Stomach smooth muscle (tissue), 2 donors: ENCODE results near the gene ZBED1.

Experiments
- H3K27ac ChIP-seq: one replicate; pipeline ENCODE4 v1.7.0; 2013; ENCODE audit warnings: mild to moderate bottlenecking, low read length, inconsistent platforms
- H3K27me3 ChIP-seq, 2 donors: one replicate each; pipeline ENCODE4 v1.7.0; 2013; ENCODE audit warnings: low read length in 2 of 2; ENCODE audit not compliant: insufficient read depth in 2 of 2, control insufficient read depth in 1 of 2
- H3K36me3 ChIP-seq, 2 donors: one replicate each; pipeline ENCODE4 v1.7.0; 2013; ENCODE audit warnings: low read length in 2 of 2; ENCODE audit not compliant: control insufficient read depth in 2 of 2, insufficient read depth in 2 of 2
- H3K4me1 ChIP-seq: one replicate; pipeline ENCODE4 v1.7.0; 2013; ENCODE audit warnings: low read length; ENCODE audit not compliant: control insufficient read depth, insufficient read depth
- H3K4me3 ChIP-seq, 2 donors: one replicate each; pipeline ENCODE4 v1.7.0; 2013; ENCODE audit warnings: low read length in 2 of 2
- H3K9ac ChIP-seq, 2 donors: one replicate each; pipeline ENCODE4 v1.7.0; 2013; ENCODE audit warnings: low read length in 2 of 2, mild to moderate bottlenecking in 1 of 2
- H3K9me3 ChIP-seq, 2 donors: one replicate each; pipeline ENCODE4 v1.7.0; 2013; ENCODE audit warnings: low read length in 2 of 2; ENCODE audit not compliant: control insufficient read depth in 2 of 2
- donor health status: healthy.
- donor health status: Pancreatic carcinoma.

Gene ZBED1

DNA sequence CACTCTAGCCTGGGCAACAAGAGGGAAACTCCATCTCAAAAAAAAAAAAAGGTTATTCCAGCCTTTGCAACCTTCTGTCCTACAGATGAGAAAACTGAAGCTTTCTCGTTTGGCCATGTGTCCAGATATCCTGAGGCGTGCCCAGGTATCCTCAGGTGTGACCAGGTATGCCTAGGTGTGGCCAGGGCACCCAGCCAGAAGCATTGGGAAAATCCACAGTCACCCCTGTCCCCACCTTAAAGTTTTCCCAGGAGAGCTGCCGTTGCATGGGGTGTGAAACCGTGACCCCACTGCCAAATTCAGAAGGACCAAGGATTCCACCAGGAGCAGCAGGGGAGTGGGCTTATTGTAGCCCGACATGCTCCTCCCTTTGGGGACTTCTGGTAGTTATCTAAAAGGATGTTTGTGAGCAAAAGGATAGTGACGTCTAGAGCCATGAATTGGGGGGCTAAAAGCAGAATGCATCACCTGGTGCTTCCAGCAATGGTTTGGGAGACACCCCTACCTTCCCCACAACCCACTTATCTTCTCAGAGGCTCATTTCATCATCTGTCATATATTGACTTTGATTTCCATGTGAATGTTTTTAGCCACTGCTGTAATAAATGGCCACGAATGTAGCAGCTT is 4.0 kb upstream of the ZBED1 start:
- Histone ChIP-seq H3K4me1 (peaks cover 4% of the 10 kb centered on the region), H3K9ac (no peak overlapping the region), H3K9me3 (no peaks in the 10 kb centered on the region), H3K4me3 (no peak overlapping the region), H3K27me3 (no peaks in the 10 kb centered on the region), H3K36me3 (no peaks in the 10 kb centered on the region), H3K27ac (no peak overlapping the region)

GRCh38 chrX:2503591-2504500 is 3.1 kb upstream of the ZBED1 start:
- Histone ChIP-seq H3K27ac (no peak overlapping the region), H3K4me1 (peaks cover 13% of the 10 kb centered on the region), H3K27me3 (no peaks in the 10 kb centered on the region), H3K9me3 (no peaks in the 10 kb centered on the region), H3K36me3 (no peaks in the 10 kb centered on the region), H3K4me3 (no peak overlapping the region), H3K9ac (no peak overlapping the region)

DNA sequence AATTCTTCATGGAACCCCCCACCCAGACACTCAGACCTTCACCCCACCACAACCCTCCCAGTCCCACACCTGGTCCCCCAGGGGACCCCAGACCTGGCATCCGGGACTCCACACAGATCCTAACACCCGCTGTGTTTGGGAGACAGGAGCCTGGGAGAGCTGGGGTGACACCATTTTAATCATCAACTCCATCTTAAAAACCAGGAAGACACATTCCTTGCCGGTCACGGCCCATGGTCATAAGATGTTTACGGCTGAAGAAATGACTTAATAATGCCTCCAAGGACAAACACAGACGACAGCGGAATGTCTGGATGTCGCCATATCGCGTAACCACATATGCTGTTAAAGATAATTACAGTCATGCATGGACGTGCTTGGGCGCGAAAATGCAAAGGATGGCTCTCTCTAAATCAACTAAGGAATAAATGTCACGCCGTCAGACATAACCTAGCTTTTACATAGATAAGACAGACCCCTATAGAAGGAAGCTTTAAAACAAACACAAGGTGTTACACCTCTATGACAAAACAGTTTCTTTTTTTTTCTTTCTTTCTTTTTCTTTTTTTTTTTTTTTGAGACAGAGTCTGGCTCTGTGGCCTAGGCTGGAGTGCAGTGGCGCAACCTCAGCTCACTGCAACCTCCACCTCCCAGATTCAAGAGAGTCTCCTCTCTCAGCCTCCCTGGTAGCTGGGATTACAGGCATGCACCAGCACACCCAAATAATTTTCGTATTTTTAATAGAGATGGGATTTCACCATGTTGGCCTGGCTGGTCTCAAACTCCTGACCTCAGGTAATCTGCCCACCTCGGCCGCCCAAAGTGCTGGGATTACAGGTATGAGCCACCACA is 2.1 kb upstream of the ZBED1 start:
- Histone ChIP-seq H3K4me3 (no peak overlapping the region), H3K27ac (no peak overlapping the region), H3K9me3 (no peaks in the 10 kb centered on the region), H3K36me3 (no peaks in the 10 kb centered on the region), H3K9ac (no peak overlapping the region), H3K27me3 (no peaks in the 10 kb centered on the region), H3K4me1 (peaks cover 22% of the 10 kb centered on the region)

DNA sequence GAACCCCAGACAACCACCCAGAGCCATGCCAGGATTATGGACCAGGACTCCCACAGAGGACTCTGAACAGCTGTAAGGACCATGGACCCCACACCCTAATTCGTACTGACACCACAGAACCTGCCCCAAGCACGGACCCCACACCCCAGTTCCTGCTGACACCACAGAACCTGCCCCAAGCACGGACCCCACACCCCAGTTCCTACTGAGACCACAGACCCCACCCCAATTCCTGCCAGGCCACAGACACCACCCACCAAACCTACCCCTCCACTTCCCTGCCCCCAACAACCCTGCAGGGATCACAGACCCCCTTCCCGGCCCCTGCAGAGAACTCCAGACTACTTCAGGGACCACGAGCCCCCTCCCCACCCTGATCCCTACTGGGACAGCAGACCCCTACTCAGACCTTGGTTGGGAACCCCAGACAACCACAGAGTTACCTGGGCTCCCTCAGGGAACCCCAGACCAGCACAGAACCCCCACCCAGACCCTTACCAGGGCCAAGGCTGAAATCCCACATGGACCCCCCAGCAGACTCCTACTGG is 1.4 kb upstream of the ZBED1 start:
- H3K4me1 ChIP-seq = peaks cover 24% of the 10 kb centered on the region
- H3K27ac ChIP-seq = no peak overlapping the region
- H3K27me3 ChIP-seq = no peaks in the 10 kb centered on the region
- H3K4me3 ChIP-seq = no peak overlapping the region
- H3K9me3 ChIP-seq = no peaks in the 10 kb centered on the region
- no peak overlapping the region for H3K9ac ChIP-seq
- H3K36me3 ChIP-seq = no peaks in the 10 kb centered on the region

DNA sequence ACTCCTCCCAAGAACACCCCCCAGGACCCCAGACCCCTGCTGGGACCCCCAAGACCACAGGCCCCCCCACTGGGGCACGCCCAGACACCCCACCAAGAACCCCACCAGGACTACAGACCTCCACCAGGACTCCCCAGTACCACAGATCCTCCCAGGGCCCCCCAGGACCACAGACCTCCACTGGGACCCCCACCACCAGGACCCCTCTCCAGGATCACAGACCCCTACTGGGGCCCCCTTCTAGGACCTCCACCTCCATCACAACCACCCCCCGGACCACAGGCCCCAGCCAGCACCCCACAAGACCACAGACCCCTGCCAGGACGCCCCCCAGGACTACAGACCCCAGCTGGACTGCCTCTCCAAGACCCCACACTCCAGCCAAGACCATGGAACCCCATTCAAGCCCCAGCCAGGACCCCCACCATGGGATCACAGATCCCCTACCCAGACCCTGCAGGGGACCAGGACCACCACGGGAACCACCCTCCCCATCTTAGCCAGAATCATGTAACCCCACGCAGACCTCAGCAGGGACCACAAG is 855 bp upstream of the ZBED1 start:
- Histone ChIP-seq H3K36me3 (no peaks in the 10 kb centered on the region), H3K9ac (no peak overlapping the region), H3K4me3 (no peak overlapping the region), H3K9me3 (no peaks in the 10 kb centered on the region), H3K27ac (no peak overlapping the region), H3K27me3 (no peaks in the 10 kb centered on the region), H3K4me1 (peaks cover 24% of the 10 kb centered on the region)

GRCh38 chrX:2500091-2500802 is 529 bp downstream of the ZBED1 start:
- no peaks in the 10 kb centered on the region for H3K9me3 ChIP-seq
- H3K27me3 ChIP-seq = no peaks in the 10 kb centered on the region
- H3K4me3 ChIP-seq = peak overlapping the region; percentile 63 to 81
- peak overlapping the region; percentile 80 to 89 for H3K9ac ChIP-seq
- peaks cover 24% of the 10 kb centered on the region for H3K4me1 ChIP-seq
- no peaks in the 10 kb centered on the region for H3K36me3 ChIP-seq
- H3K27ac ChIP-seq = peak overlapping the region; percentile 55

DNA sequence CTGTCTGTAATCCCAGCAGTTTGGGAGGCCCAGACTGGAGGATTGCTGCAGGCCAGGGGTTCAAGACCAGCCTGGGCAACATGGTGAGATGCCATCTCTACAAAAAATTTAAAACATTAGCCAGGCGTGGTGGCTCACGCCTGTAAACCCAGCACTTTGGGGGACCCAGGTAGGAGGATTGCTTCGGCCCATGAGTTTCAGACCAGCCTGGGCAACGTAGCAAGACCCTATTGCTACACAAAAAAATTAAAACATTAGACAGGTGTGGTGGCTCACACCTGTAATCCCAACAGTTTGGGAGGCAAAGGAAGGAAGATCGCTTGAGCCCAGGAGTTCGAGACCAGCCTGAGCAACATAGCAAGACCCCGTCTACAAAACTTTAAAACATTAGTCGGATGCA is 1.3 kb downstream of the ZBED1 start:
- H3K9ac ChIP-seq = peak overlapping the region; percentile 68 to 80
- no peaks in the 10 kb centered on the region for H3K27me3 ChIP-seq
- H3K36me3 ChIP-seq = no peaks in the 10 kb centered on the region
- peaks cover 24% of the 10 kb centered on the region for H3K4me1 ChIP-seq
- H3K27ac ChIP-seq = peak overlapping the region; percentile 50
- H3K9me3 ChIP-seq = no peaks in the 10 kb centered on the region
- peak overlapping the region; percentile 8 to 81 for H3K4me3 ChIP-seq

DNA sequence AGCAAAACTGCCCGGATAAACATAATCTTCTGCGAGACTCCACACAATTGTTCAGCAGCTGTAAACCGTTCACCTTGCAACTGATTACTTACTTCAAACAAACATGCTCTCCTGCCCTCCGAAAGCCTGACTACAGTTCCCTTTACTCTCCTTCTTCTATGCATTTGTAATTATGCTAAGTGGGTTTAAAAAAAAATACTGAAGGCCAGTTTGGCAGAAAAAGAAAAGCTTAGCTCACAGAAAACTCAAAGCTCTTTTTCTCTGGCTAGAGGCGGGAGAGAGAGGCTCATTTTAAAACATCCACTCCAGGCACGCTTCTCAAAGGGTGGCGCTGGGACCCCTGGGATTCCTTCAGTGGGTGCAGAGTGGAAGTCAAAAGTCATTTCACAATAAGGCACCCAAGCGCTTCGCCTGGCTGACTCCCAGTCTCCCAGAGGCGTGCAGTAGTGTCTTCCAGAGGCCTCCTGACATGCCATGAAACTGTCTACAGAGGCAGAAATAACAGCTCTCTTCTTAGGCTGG is 1.9 kb downstream of the ZBED1 start:
- Histone ChIP-seq H3K4me3 (peak overlapping the region; percentile 8 to 81), H3K9me3 (no peaks in the 10 kb centered on the region), H3K4me1 (peaks cover 24% of the 10 kb centered on the region), H3K36me3 (no peaks in the 10 kb centered on the region), H3K9ac (peak overlapping the region; percentile 51 to 68), H3K27ac (peak overlapping the region; percentile 50), H3K27me3 (no peaks in the 10 kb centered on the region)

- H3K9ac ChIP-seq = peak overlapping the region in 1 of 2 donors; percentile 68
- H3K4me3 ChIP-seq = peak overlapping the region; percentile 8 to 81
Measured at GRCh38 chrX:2497961-2498780, 2.6 kb downstream of the ZBED1 start.

More at GRCh38 chrX:2497961-2498780, 2.6 kb downstream of the ZBED1 start:
- Histone ChIP-seq H3K4me1 (peaks cover 24% of the 10 kb centered on the region), H3K9me3 (no peaks in the 10 kb centered on the region), H3K36me3 (no peaks in the 10 kb centered on the region), H3K27me3 (no peaks in the 10 kb centered on the region), H3K27ac (peak overlapping the region; percentile 50)
